NCI-H510A treated with DMSO at 0.1 percent for 48 hours (cell line): ENCODE data around the gene FARP2.
"Not testable (repeated sequence)": the region's sequence is repeated elsewhere in the genome, so short reads cannot be mapped to it uniquely, and the experiment has no call there.

Experiments used
- DNase-seq: peaks from one replicate; lab custom pipeline; 2025; lab: John Stamatoyannopoulos, UW

The FARP2 gene

DNA sequence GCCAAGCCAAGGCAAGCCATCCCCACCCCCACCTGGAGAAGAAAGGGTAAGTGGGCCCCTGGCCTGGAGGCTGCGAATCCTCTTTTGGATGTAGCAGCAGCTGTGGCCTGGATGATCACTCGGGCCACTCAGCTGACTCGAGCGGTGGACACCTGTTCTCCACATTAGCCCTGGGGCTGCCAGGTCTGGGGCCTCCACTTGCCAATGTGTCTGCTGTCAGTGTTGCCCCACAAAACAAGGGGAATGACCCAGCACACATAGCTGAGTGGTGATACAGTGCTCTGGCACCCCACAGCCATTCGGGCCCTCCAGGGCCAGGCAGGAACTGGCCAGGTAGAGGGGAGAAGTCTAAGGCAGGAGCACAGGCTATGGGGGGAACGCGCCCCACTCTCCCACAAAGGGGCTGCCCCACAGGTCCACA, 149.7 kb downstream of the FARP2 start:
- no peak for DNase-seq

DNA sequence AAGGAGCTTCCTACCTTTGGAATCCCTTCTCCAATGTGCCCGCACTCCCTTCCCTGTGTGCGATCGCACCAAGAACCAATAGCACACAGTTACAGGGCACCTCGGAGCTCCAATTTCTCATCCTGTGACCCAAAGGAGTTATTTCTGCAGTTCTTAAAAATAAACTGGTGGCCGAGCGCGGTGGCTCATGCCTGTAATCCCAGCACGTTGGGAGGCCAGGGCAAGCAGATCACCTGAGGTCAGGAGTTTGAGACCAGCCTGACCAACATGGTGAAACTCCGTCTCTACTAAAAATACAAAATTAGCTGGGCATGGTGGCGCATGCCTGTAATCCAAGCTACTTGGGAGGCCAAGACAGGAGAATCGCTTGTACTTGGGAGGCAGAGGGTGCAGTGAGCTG, 150.2 kb downstream of the FARP2 start:
- DNase-seq: not testable (repeated sequence)

DNA sequence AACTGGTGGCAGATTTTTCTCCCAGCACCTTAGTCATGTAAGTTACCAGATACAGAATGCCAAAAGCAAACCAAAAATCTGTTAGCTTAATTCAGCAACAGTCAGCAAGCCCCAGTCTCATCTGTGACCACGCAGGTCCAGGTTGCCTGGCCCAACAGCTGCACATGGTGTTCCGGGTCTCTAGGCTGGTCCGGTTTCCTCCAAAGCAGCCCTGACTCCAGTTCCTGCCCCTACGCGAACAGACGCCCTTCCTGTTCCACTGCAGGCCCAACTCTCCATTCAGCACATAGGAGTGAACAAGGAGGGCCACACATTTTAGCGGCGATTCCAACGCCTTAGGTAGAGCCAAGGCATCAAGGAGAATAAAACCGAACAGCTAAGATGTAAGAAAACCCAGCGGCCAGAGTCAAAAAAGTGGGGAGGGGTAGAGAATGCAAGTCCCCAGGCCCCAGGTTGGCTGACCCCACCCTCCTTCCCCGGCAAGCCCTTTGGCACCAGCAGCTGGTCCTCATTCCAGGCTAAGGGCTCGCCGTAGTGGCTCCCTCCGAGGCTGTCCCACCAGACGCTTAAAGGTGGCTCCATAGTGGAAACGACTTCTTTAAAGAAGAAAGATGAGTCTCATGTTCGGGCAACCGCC, 150.8 kb downstream of the FARP2 start:
- no peak for DNase-seq

DNA sequence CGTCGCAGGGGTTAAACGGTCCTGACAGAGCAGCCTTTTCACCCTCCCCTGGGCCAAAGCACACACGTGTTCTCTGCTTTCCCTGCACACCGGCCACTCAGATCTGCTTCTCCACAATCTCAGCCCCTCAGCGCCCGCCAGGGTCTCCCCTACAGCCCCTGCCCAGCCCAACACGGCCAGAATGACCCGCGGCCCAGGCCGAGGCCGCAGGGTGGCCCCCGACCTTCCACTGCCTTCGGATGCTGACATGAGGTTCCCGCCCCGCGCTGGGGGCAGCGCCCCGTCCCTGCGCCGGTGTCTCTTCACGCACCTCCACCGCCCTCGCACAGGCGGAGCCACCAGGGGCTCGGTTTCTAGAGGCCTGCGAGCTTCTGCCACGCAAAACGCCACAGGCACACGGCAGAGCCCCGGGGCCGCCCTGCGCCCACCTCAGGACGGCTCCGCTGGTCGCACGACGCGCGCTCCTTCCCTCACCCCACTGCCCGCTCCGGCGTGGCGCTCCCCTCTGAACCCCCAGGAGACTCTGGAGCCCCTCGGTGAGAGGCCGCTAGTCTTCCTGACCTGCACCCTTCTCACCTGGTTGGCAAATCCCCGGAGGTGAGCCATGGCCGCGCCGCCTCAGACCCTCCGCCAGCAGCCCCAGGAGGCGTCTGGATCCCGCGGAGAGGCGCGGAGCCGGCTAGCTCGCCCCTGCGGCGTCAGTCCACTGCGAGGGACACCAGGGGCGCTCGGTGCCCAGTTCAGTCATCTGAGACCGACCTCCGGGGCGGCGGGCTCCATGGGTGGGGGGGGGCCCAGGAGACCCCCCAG, 151.6 kb downstream of the FARP2 start:
- DNase-seq: peak; percentile 26

DNA sequence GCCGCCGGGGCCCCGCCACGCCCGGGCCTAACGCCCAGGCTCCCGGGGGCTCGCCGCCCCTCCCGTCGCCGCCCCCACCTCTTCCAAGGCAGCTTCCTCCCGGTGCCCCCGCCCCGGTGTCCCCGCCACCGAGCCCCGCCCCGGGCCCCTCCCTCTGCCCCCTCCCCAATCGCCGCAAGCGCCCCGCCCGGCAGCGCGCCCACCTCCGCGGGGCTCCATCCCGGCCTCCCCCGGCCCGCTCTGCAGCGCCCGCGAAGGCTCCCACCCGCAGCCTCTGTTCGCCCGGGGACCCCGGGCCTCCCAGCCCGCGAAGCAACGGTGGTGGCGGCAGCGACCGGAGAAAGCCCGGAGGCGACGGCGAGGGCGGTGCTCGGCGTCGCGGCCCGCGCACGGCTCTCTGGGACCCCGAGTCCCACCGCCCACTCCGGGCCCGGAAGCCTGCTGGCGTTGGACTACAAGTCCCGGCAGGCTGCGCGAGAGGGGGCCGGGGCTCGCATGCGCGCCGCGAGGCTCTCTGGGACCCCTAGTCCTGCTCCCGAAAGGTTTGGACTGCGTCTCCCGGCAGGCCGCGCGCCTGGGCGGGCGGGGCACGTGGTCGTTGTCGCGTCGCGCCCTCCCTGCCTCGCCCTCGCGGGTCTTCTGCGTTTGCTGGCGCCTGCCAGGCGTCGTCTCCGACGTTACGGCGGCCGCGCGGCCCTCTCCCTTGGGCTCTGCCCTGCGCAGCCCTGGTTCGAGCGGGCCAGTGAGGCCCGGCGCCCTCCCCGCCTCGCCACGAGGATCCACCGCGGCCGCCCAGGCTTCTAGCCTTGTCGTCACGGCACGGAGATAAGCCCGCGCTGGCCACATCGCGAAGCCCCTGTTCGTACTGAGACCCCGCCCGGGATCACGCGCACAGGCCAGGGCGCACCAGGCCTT, 152.4 kb downstream of the FARP2 start, which contains the start of gene STK25:
Gene STK25, minus strand, starts transcription at position 345 of the 915 bp plus-strand sequence. CDS start 549 bp downstream, outside the sequence.
- peak; percentile 95 for DNase-seq

DNA sequence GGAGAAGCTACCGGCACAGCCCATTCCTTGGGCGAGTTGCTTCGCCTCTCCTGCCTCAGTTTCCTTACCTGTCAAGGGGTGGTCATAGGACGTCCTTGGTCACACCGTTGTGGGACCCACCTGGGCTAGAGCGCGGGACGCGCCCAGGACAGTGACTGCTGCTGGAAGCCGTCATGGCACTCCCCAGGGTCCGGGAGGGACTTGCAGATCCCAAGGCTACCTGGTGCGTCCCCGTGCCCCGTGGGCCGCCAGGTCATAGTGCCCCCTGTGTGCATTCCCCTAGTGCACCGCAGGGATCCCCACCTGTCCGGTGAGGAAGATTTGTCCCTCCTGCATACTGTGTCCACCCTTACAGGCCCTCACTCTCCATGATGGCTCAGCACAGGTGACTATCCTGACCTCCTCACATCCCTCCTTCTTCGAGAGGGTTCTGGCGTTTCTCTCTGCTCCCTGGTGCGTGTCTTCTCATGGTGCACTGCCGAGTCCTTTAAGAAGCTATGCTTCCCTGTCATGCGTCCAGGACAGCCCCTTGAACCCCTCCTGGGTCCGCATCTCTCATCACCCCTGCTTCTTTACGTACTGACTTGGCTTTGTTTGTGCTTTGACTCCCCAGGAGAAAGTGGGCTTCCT, 153.2 kb downstream of the FARP2 start:
- no peak for DNase-seq

DNA sequence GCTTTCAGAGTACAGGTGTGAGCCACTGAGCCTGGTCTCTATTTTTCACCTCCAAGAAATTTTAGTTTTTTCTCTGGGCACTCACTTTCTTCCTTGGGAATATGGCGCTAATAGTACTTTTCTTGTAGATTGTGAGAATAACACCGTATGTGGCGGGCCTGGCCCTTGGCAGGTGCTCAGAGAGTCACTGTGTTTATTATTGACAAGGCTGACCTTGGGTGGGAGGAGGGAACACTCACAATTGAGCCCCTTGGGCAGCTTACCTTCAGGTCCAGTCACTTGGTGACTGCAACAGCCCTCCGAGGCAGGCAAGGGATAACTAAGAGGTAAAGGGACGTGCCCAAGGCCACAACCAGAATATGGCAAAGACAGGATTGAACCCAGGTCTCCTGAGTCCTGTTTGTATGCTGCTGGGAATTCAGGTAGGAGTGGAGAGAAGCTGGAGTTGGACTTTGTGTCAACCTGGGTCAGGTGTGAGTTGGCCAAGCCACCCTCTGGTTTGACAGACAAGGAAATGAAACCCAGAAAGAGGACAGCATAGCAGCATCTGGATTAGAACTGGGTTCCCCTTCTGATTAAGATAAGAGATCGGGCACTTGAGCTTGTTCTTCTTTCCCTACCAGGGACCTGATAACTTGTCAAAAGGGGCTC, 155.1 kb downstream of the FARP2 start:
- DNase-seq: no peak

DNA sequence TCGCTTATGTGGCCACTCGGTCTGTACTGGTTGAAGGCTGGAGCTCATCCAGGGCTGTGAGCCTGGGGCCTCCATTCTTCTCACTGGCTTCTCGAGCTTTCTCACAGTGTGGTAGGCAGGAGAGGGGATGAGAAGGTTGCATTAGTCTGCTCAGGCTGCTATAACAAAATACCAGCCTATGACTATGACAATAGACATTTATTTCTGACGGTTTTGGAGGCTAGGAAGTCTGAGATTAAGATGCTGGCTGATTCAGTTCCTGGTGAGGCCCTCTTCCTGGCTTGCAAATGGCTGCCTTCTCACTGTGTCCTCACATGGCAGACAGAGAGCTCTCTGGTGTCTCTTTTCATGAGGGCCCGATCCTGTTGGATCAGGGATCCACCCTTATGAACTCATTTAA, 158.5 kb downstream of the FARP2 start:
- no peak for DNase-seq

DNA sequence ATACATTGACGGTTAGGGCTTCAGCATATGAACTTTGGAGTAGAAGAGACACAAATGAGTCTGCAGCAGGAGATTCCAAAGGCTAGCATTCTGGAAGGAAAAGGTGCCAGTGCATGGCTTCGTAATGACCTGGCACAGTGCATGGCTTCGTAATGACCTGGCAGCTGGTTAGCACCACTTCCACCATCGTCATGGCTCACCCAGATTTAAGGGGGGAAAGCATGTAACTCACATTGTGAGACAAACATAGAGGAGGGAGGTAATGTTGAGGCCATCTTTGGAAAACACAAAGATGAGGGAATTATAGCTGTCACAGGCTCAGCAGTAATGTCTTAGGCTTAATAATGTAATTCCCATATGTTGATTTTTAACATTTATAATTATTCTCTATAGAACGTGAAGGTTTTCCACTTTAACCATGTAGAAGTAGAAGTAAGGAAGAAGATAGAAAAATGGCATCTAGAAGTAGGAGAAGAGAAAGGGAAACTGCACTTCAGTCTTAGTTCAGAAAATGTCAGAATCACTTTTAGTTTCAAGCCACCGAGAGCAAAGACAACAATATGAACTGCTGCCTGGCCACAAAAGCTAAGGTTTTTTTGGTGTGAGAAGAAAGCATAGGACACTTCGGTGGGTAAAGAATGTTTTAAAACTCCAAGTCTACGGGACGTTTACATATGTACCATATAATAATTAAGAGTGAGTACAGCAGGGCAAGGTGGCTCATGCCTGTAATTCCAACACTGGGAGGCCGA, 159.1 kb downstream of the FARP2 start:
- DNase-seq: no peak

DNA sequence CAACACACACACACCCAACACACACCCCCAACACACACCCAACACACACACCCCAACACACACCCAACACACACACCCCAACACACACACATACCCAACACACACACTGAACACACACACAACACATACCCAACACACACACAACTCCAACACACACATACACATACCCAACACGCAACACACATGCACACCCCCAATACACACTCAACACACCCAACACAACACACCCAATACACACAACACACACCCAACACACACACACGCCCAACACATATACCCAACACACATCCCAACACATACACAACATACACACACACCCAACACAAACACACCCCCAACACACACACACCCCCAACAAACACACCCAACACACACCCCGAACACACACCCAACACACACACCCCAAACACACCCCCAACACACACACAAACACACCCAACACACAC, 160.5 kb downstream of the FARP2 start:
- DNase-seq: no peak

DNA sequence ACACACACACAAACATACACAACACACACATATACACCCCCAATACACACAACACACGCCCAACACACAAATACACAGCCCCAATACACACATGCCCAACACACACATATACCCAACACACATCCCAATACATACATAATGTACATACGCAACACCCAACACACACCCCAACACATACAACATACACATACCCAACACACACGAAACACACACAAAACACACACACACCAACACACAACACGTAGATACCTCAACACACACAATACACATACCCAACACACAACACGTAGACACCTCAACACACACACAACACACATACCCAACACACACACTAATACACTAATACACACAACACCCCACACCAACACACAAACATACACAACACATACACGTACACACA, 161.2 kb downstream of the FARP2 start:
- no peak for DNase-seq

DNA sequence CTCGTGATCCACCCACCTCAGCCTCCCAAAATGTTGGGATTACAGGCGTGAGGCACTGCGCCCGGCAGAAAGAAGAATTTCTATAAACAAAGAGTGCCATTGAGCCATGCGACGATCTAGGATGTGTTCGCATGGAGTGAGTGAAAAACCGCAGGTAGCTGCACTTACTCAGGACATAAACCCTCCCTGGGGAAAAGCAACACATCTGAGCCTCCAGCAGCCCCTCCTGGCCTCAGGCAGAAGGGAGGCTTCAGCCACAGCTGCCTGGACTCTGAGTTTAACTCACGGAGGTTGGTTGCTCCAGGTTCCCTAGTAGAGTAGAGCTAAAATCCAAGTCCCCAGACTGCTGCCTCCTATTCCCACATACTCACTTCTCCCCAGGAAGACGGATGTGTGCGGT, 163.6 kb downstream of the FARP2 start:
- DNase-seq: no peak

DNA sequence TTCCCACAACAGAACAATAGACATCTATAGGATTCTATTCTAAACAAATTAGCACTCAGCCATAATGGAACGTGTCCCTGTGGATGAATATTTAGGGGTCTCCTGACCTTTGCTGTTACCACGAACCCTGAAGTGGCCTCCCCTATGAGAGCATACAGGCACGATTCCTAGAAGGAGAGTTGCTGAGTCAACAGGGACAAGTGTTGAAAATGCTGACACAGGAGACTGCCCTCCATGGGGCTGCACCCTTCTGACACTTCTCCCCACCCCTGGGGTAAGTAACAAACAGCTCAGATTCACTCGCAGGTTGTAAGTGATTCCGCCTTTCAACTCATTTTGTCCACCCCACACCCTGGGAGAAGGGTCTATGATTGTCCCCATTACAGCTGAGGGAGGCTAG, 166.4 kb downstream of the FARP2 start:
- no peak for DNase-seq

DNA sequence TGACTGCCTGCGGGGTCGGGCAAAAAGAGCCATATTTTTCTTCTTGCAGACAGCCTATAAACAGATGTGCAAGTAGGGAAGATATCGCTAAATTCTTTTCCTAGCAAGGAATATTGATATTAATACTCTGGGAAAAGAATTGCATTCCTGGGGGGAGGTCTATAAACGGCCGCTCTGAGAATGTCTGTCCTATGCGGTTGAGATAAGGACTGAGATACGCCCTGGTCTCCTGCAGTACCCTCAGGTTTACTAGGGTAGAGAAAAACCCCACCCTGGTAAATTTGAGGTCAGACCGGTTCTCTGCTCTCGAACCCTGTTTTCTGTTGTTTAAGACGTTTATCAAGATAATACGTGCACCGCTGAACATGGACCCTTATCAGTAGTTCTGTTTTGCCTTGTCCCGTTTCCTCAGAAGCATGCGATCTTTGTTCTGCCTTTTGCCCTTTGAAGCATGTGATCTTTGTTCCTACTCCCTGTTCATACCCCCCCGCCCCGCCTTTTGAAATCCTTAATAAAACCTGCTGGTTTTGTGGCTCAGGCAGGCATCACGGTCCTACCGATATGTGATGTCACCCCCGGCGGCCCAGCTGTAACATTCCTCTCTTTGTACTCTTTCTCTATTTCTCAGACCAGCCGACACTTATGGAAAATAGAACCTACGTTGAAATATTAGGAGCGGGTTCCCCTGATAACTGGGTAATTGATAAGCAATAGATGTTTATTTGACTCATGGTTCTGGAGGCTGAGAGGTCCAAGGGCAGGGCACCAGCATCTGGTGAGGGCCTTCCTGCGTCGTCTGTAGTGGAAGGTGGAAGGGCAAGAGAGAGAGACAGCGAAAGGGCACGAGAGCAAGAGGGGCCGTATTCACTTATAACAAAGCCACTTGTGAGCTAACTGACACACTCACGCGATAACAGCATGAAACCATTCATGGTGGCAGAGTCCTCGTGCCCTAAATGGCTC, 170.0 kb downstream of the FARP2 start:
- not testable (repeated sequence) for DNase-seq

DNA sequence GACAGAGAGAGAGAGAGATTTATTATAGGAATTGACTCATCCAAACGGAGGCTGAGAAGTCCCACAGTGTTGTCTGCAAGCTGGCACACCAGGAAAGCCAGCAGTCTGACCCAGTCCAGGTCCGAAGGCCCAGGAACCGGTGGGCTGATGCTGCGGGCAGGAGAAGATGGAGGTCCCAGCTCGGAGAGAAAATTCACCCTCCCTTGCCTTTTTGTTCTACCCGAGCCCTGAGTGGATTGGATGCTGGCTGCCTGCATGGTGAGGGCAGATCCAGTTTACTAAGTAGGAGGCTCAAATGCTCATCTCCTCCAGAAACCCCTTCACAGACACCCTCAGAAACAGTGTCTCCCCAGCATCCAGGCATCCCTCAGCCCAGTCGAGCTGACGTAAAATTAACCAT, 174.5 kb downstream of the FARP2 start:
- no peak for DNase-seq

DNA sequence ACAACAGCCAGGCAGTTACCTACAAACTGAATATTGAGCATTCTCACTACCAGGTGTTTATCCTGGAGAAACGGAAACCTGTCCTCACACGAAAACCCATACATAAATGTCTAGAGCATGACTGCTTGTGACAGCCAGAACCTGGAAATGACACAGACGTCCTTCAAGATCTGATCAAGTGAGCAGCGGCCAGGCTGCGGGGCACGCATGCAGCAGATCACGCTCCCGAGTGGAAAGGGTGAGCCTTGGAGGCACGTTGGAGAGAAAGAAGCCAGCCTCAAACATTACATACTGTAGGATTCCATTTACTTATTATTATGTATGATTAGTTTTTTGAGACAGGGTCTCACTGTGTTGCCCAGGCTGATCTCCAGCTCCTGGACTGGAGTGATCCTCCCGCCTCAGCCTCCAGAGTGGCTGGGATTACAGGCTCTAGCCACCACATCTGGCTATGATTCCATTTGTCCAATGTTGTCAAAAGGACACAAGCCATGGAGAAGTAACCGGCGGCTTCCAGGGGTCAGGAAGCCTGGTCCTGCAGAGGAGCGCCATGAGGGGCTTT, 175.2 kb downstream of the FARP2 start:
- DNase-seq: no peak

DNA sequence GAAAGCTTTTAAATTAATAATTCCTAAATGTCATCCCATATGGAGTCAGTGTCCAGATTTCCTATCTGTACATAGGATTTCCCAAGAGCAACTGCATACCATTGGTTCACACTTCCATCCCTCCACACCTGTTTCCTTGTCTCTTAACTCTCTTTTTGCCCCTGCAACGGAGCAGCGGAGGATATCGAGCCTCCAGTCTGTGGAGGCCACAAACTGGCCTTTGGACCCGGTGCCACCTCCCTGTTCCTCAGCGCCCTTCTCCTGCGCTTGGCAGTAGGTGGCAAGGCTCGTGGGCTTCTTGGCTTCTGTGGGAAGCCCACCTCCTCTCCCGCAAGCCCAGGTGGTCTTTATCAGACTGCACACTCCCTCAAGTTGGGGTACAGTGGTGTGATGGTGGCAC, 176.1 kb downstream of the FARP2 start:
- DNase-seq: no peak

DNA sequence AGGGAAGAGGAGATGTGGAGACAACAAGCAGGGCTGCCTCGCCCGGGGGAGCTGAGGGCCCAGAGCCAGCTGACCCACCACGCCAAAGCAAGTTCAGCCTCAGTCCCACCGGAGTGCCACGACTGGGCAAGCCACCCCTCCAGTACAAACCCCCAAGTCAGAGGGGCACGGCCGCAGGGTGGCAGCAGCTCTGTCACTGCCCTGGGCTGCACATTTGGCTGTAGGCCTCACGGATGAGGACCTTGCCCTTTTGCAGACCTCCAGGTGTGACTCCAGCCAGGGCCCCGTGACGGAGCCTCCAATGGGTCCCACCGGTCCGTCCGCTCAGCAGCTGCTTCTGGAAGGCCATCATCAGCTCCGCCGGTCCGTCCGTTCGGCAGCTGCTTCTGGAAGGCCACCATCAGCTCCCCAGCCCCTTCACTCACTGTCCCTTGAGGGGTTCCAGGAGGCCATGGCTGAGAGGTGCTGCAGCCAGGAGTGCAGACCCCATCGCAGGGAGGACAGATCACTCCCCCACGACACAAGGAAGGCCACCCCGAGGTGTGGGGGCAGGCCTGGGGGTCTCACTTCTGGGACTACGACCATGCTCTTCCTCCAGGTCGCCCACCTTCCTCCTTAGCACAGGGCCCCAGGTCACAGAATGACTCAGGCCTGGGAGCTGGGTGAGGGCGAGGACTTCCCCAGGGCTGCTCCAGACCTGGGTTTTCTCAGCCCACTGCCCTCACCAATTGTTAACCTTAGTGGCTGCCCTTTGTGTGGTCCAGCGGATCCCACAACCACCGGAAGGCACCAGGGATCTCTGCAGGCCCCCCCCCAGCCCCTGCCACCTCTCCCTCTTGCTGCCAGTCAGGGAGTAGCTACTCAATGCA, 176.9 kb downstream of the FARP2 start:
- DNase-seq: no peak
